ENCODE results near the gene SLC22A3. TPM values are rescaled to one million over a fixed set of nuclear protein-coding genes. Genes with fewer than 3 reads are reported as not detected.

SLC22A3 gene
- total and polyA plus RNA-seq, 2 of the 13 experiments (the other 11 are each of a cell fraction or from before 2014, with no cell fraction given) = 12.0 to 31.5 TPM

GRCh38 chr6:160431791-160432404 is 83.7 kb downstream of the SLC22A3 start:
- CTCF ChIA-PET (ENCODE audit: low intra/inter-chr PET ratio, low total read pairs) = no interaction called here
- ATAC-seq (no peak), DNase-seq (ENCODE audit: low spot score) (no peak), FAIRE-seq (no peak)
- Histone ChIP-seq H3K36me3 (replicated peaks in 1 of 2; ENCODE audit: control insufficient read depth in 1 of 2, insufficient read depth in 2 of 2, low read length in 2 of 2) (no peaks in the 10 kb centered on the region; a peak in 2 of 5 replicates), H3K9ac (ENCODE audit: insufficient read depth, low read depth, low read length) (no peak overlapping the region), H3K27me3 (ENCODE audit: control insufficient read depth in 1 of 2, insufficient read depth in 2 of 2, low read length in 2 of 2) (no peaks in the 10 kb centered on the region), H3K9me3 (ENCODE audit: low read length) (no peaks in the 10 kb centered on the region), H4K20me1 (ENCODE audit: insufficient read depth, low read length) (no peaks in the 10 kb centered on the region), H2AFZ (ENCODE audit: low read length) (no peak overlapping the region), H3K4me1 (ENCODE audit: insufficient read depth, low read length) (no peaks in the 10 kb centered on the region), H3K4me2 (ENCODE audit: low read depth, low read length) (no peak overlapping the region), H3K27ac (ENCODE audit: extremely low read length, insufficient read depth, low read length) (no peak overlapping the region), H3K79me2 (ENCODE audit: insufficient read depth, low read length) (no peaks in the 10 kb centered on the region), H3K4me3 (replicated peaks in 1 of 3; ENCODE audit: insufficient read depth in 1 of 3, low read depth in 2 of 3, low read length in 3 of 3) (no peak overlapping the region)
- intact Hi-C loops (cut with micrococcal nuclease; ENCODE audit: unreplicated experiment) = no loop called here
- TF ChIP-seq ZNF614 (CRISPR knock-in tag; IDR thresholded peaks at IDR 0.05; ENCODE audit: borderline replicate concordance) = no peak
- TF ChIP-seq RARA (CRISPR knock-in tag; IDR thresholded peaks at IDR 0.05) = no peak
- TF ChIP-seq ZNF629 (CRISPR knock-in tag; conservative IDR thresholded peaks at IDR 0.05) = no peak
- TF ChIP-seq ZBTB20 (CRISPR knock-in tag; IDR thresholded peaks at IDR 0.05; ENCODE audit: borderline replicate concordance, low read depth) = no peak
- TF ChIP-seq ZNF335 (CRISPR knock-in tag; IDR thresholded peaks at IDR 0.05) = no peak
- TF ChIP-seq ZNF224 (CRISPR knock-in tag; IDR thresholded peaks at IDR 0.05) = no peak
- TF ChIP-seq NFATC3 (CRISPR knock-in tag; IDR thresholded peaks at IDR 0.05) = no peak
- POLR2A ChIA-PET = no interaction called here
- 84% methylated on average over 8 of the region's 8 CpGs for WGBS (ENCODE audit: low lambda C conversion rate)
- in situ Hi-C loops (cut with HindIII; ENCODE audit: extremely low pct_ligation_motif_present, low pct_unique_long_range_greater_than_20kb) = no loop called here
- no TSS peak for BruUV-seq (replicated peaks)

GRCh38 chr6:160435935-160436334 is 87.8 kb downstream of the SLC22A3 start:
- Histone ChIP-seq H3K9me3 (ENCODE audit: low read length) (no peaks in the 10 kb centered on the region), H3K27me3 (ENCODE audit: control insufficient read depth in 1 of 2, insufficient read depth in 2 of 2, low read length in 2 of 2) (no peaks in the 10 kb centered on the region), H2AFZ (ENCODE audit: low read length) (no peak overlapping the region), H3K36me3 (replicated peaks in 1 of 2; ENCODE audit: control insufficient read depth in 1 of 2, insufficient read depth in 2 of 2, low read length in 2 of 2) (peaks cover 0 to 6% of the 10 kb centered on the region in 2 experiments; a peak in 3 of 5 replicates), H3K4me2 (ENCODE audit: low read depth, low read length) (no peak overlapping the region), H3K27ac (ENCODE audit: extremely low read length, insufficient read depth, low read length) (no peak overlapping the region), H3K4me1 (ENCODE audit: insufficient read depth, low read length) (no peaks in the 10 kb centered on the region), H3K9ac (ENCODE audit: insufficient read depth, low read depth, low read length) (no peak overlapping the region), H3K79me2 (ENCODE audit: insufficient read depth, low read length) (no peaks in the 10 kb centered on the region), H3K4me3 (replicated peaks in 1 of 3; ENCODE audit: insufficient read depth in 1 of 3, low read depth in 2 of 3, low read length in 3 of 3) (no peak overlapping the region), H4K20me1 (ENCODE audit: insufficient read depth, low read length) (no peaks in the 10 kb centered on the region)
- no peak for ATAC-seq
- WGBS (ENCODE audit: low lambda C conversion rate) = 92% methylated on average over 4 of the region's 4 CpGs
- FAIRE-seq = no peak
- intact Hi-C loops (cut with micrococcal nuclease; ENCODE audit: unreplicated experiment) = no loop called here
- no peak for DNase-seq (ENCODE audit: low spot score)
- ChIA-PET POLR2A (no interaction called here), CTCF (ENCODE audit: low intra/inter-chr PET ratio, low total read pairs) (no interaction called here)
- no TSS peak for BruUV-seq (replicated peaks)
- in situ Hi-C loops (cut with HindIII; ENCODE audit: extremely low pct_ligation_motif_present, low pct_unique_long_range_greater_than_20kb) = no loop called here
- TF ChIP-seq PITX1 (CRISPR knock-in tag; IDR thresholded peaks at IDR 0.05) = no peak
- no peak for TF ChIP-seq ZNF382 (CRISPR knock-in tag; IDR thresholded peaks at IDR 0.05; ENCODE audit: borderline replicate concordance)
- no peak for TF ChIP-seq ZNF784 (CRISPR knock-in tag; IDR thresholded peaks at IDR 0.05; ENCODE audit: borderline replicate concordance)
- no peak for TF ChIP-seq HCFC1 (IDR thresholded peaks at IDR 0.05; ENCODE audit: low read depth, low read length)
- TF ChIP-seq RBFOX2 (IDR thresholded peaks at IDR 0.05; ENCODE audit: low read depth, low read length) = no peak

All from HepG2 (cell line).